Cardiac muscle cell (in vitro differentiated cells and primary cell): ENCODE data around the gene FAM221B. TPM values are rescaled to one million over a fixed set of nuclear protein-coding genes. Genes with fewer than 3 reads are reported as not detected.

Experiments used
- DNase-seq, 2 donors: peaks; one replicate each; pipeline versions ENCODE4 v3.0.0 to v3.0.0-alpha.2; 2010 to 2017; ENCODE audit warnings: low read depth in 1 of 2, low spot score in 1 of 2
- H3K27ac ChIP-seq: fragments of 200-600 bp; sonication (generic); 2 replicates; pipeline ENCODE4 v1.5.1; 2016
- H3K27me3 ChIP-seq: fragments of 200-600 bp; sonication (generic); 2 replicates; pipeline ENCODE4 v1.6.0; 2016; ENCODE audit warnings: control low read depth
- H3K36me3 ChIP-seq: fragments of 200-600 bp; sonication (generic); 2 replicates; pipeline ENCODE4 v1.5.1; 2016; ENCODE audit warnings: control low read depth
- H3K4me1 ChIP-seq: fragments of 200-600 bp; sonication (generic); 2 replicates; pipeline ENCODE4 v1.8.1; 2017; ENCODE audit warnings: low read depth, mild to moderate bottlenecking, mixed run types
- H3K4me3 ChIP-seq: fragments of 200-600 bp; sonication (generic); 2 replicates; pipeline ENCODE4 v1.5.1; 2016; ENCODE audit warnings: mild to moderate bottlenecking
- H3K9me3 ChIP-seq: fragments of 200-600 bp; sonication (generic); 2 replicates; pipeline ENCODE4 v1.5.1; 2017; ENCODE audit warnings: low read depth, mild to moderate bottlenecking, control low read depth
- CTCF ChIP-seq: IDR thresholded peaks from 2 replicates; pipeline ENCODE4 v1.5.1; 2012; ENCODE audit warnings: low read depth, mild to moderate bottlenecking, low read length
- polyA plus RNA-seq: library from polyadenylated mRNA; unstranded; fragments of >200 nt; fragmentation: Nextera tagmentation; extraction: Ambion mirVana; gene quantifications from 2 replicates; pipeline ENCODE4 v1.2.1, GENCODE V29; 2016
- total RNA-seq: library from RNA; depleted of rRNA; stranded (reverse); fragments of >200 nt; gene quantifications from 2 replicates; pipeline ENCODE4 v1.2.3, GENCODE V29; 2016

Gene FAM221B
- total RNA-seq (not detected in 2 replicates), polyA plus RNA-seq (0.57 and 0.66 TPM in 2 replicates)

GRCh38 chr9:35828716-35829083 lies at the start of gene FAM221B:
Gene FAM221B, minus strand, starts transcription at chr9:35828732. Its CDS starts 2,571 bp downstream, at chr9:35826161.
- DNase-seq, result peak in 1 of 2 donors; percentile 46
- no peak for TF ChIP-seq CTCF
- H3K27me3 ChIP-seq, result no peaks in the 10 kb centered on the region
- H3K36me3 ChIP-seq, result no peaks in the 10 kb centered on the region
- H3K4me1 ChIP-seq, result peaks cover 21% of the 10 kb centered on the region
- H3K9me3 ChIP-seq, result no peaks in the 10 kb centered on the region
- H3K27ac ChIP-seq, result peak within 1 kb of the TSS; percentile 93
- H3K4me3 ChIP-seq, result peak within 1 kb of the TSS; percentile 71

- Histone ChIP-seq H3K4me3 (no peak overlapping the region), H3K9me3 (no peaks in the 10 kb centered on the region), H3K27ac (no peak overlapping the region), H3K27me3 (no peaks in the 10 kb centered on the region), H3K36me3 (no peaks in the 10 kb centered on the region), H3K4me1 (no peaks in the 10 kb centered on the region)
- DNase-seq, result no peak
- no peak for TF ChIP-seq CTCF
Measured at GRCh38 chr9:35872505-35872904, 44.0 kb upstream of the FAM221B start.

GRCh38 chr9:35871545-35871944 lies 43.0 kb upstream of the FAM221B start:
- H3K36me3 ChIP-seq, result no peaks in the 10 kb centered on the region
- no peaks in the 10 kb centered on the region for H3K9me3 ChIP-seq
- no peaks in the 10 kb centered on the region for H3K27me3 ChIP-seq
- DNase-seq, result no peak
- H3K4me3 ChIP-seq, result no peak overlapping the region
- TF ChIP-seq CTCF, result no peak
- no peaks in the 10 kb centered on the region for H3K4me1 ChIP-seq
- no peak overlapping the region for H3K27ac ChIP-seq

- no peak within 1 kb of the TSS for H3K27ac ChIP-seq
- TF ChIP-seq CTCF, result no peak
- no peaks in the 10 kb centered on the region for H3K36me3 ChIP-seq
- H3K27me3 ChIP-seq, result no peaks in the 10 kb centered on the region
- no peaks in the 10 kb centered on the region for H3K9me3 ChIP-seq
- no peak for DNase-seq
- H3K4me3 ChIP-seq, result no peak within 1 kb of the TSS
- H3K4me1 ChIP-seq, result no peaks in the 10 kb centered on the region
Measured at GRCh38 chr9:35870351-35870923, 41.9 kb upstream of the FAM221B start, which contains the start of gene OR13J1. Gene OR13J1, minus strand, starts transcription at chr9:35870401. Its CDS starts 0 bp downstream, at chr9:35870401.

GRCh38 chr9:35869621-35870216 lies 41.2 kb upstream of the FAM221B start:
- TF ChIP-seq CTCF, result no peak
- H3K4me3 ChIP-seq, result no peak overlapping the region
- H3K36me3 ChIP-seq, result no peaks in the 10 kb centered on the region
- H3K27ac ChIP-seq, result no peak overlapping the region
- no peaks in the 10 kb centered on the region for H3K27me3 ChIP-seq
- H3K9me3 ChIP-seq, result no peaks in the 10 kb centered on the region
- no peaks in the 10 kb centered on the region for H3K4me1 ChIP-seq
- no peak for DNase-seq
